ENCODE measurements around the gene PSMB8.

GRCh38 chr6:32865724-32866443 is 22.0 kb upstream of the PSMB8 start:
- TF ChIP-seq, protein P1, sequence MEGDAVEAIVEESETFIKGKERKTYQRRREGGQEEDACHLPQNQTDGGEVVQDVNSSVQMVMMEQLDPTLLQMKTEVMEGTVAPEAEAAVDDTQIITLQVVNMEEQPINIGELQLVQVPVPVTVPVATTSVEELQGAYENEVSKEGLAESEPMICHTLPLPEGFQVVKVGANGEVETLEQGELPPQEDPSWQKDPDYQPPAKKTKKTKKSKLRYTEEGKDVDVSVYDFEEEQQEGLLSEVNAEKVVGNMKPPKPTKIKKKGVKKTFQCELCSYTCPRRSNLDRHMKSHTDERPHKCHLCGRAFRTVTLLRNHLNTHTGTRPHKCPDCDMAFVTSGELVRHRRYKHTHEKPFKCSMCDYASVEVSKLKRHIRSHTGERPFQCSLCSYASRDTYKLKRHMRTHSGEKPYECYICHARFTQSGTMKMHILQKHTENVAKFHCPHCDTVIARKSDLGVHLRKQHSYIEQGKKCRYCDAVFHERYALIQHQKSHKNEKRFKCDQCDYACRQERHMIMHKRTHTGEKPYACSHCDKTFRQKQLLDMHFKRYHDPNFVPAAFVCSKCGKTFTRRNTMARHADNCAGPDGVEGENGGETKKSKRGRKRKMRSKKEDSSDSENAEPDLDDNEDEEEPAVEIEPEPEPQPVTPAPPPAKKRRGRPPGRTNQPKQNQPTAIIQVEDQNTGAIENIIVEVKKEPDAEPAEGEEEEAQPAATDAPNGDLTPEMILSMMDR (IDR thresholded peaks at IDR 0.05; ENCODE audit: control extremely low read depth in 1 of 3, insufficient read depth in 1 of 3, low read depth in 1 of 3, low read length in 3 of 3): no peak
- TF ChIP-seq TAF1 (IDR thresholded peaks at IDR 0.05; ENCODE audit: low read depth, low read length) (no peak), SRF (IDR thresholded peaks at IDR 0.05; ENCODE audit: low read depth, low read length) (no peak), USF2 (IDR thresholded peaks at IDR 0.05; ENCODE audit: low read length) (no peak), SP1 (IDR thresholded peaks at IDR 0.05; ENCODE audit: low read depth, low read length) (no peak), YY1 (IDR thresholded peaks at IDR 0.05; ENCODE audit: low read depth, low read length) (no peak), SIRT6 (IDR thresholded peaks at IDR 0.05; ENCODE audit: low read length) (no peak), POLR2A (IDR thresholded peaks at IDR 0.05; ENCODE audit: control extremely low read depth in 1 of 2, low read depth in 2 of 2, low read length in 2 of 2) (no peak), EZH2 (IDR thresholded peaks at IDR 0.05; ENCODE audit: low read depth, low read length, severe bottlenecking) (no peak), POLR2AphosphoS5 (IDR thresholded peaks at IDR 0.05; ENCODE audit: low read depth, low read length) (no peak)
